NK-92 (cell line): ENCODE results near the gene SDC3.

Experiments
- DNase-seq: peaks from one replicate; lab custom pipeline; 2025; ENCODE audit not compliant: unreplicated experiment; lab: John Stamatoyannopoulos, UW

Gene SDC3

GRCh38 chr1:30905403-30905802, 3.2 kb downstream of the SDC3 start:
- no peak for DNase-seq

GRCh38 chr1:30904962-30905335, 3.6 kb downstream of the SDC3 start:
- no peak for DNase-seq

- no peak for DNase-seq
Measured at GRCh38 chr1:30904191-30904961, 4.2 kb downstream of the SDC3 start.

- DNase-seq = no peak
Measured at GRCh38 chr1:30903343-30904034, 5.1 kb downstream of the SDC3 start.

- DNase-seq = no peak
Measured at GRCh38 chr1:30902593-30903290, 5.8 kb downstream of the SDC3 start.

- no peak for DNase-seq
Measured at GRCh38 chr1:30901798-30902581, 6.6 kb downstream of the SDC3 start.

GRCh38 chr1:30900931-30901560, 7.5 kb downstream of the SDC3 start:
- DNase-seq = no peak

GRCh38 chr1:30900486-30900885, 8.1 kb downstream of the SDC3 start:
- DNase-seq = no peak

- no peak for DNase-seq
Measured at GRCh38 chr1:30899577-30900389, 8.8 kb downstream of the SDC3 start.

- no peak for DNase-seq
Measured at GRCh38 chr1:30898031-30898815, 10.3 kb downstream of the SDC3 start.

- no peak for DNase-seq
Measured at GRCh38 chr1:30896905-30897304, 11.7 kb downstream of the SDC3 start.

GRCh38 chr1:30895944-30896660, 12.5 kb downstream of the SDC3 start:
- DNase-seq = no peak

- DNase-seq = no peak
Measured at GRCh38 chr1:30895382-30895943, 13.1 kb downstream of the SDC3 start.

GRCh38 chr1:30894508-30894973, 14.0 kb downstream of the SDC3 start:
- DNase-seq = no peak

GRCh38 chr1:30893776-30894507, 14.6 kb downstream of the SDC3 start:
- DNase-seq = no peak

GRCh38 chr1:30892671-30893073, 15.9 kb downstream of the SDC3 start:
- no peak for DNase-seq

- no peak for DNase-seq
Measured at GRCh38 chr1:30891227-30891552, 17.4 kb downstream of the SDC3 start.
